Posterior cingulate gyrus (tissue), 11 donors: ENCODE measurements around the gene FAM163B.

Experiments
- DNase-seq, 10 donors: peaks; one replicate each; pipeline versions ENCODE4 v3.0.0 to v3.0.0-alpha.2; 2020 to 2021; ENCODE audit warnings: mixed read lengths in 3 of 10
- intact Hi-C: fragments of 100-400 bp; cut with DNase I; formaldehyde crosslinking; loops from one replicate; pipeline ENCODE4 v1.15.1; 2023

FAM163B gene

GRCh38 chr9:133536536-133536935 lies 72.7 kb downstream of the FAM163B start:
- DNase-seq, result peak in 1 of 10 donors; percentile 78
- intact Hi-C loops, result loop anchor here (10.0 kb wide), 1 partner anchor 178 kb away; no protein-coding TSS in a partner anchor

DNA sequence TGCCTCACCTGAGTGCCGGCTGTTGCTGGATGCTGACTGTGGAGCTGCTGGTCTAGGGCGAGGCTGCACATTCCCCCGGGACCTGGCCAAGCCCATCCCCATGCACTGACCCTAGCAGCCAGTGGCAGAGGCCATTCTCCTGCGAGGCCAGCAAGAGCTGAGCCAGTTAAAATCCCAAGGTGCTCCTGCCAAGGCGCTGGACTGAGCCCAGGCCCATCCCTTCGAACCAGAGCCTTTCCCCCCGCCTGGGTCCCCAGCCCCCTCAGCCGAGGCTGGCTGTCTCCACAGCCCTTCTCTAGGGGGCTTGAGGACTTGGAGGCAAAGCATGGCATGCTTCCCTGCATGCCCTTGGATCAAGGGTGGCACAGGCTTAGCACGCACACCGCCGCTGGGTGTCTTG lies 73.1 kb downstream of the FAM163B start:
- intact Hi-C loops, result loop anchor here (10.0 kb wide), 1 partner anchor 179 kb away; no protein-coding TSS in a partner anchor
- DNase-seq, result no peak

DNA sequence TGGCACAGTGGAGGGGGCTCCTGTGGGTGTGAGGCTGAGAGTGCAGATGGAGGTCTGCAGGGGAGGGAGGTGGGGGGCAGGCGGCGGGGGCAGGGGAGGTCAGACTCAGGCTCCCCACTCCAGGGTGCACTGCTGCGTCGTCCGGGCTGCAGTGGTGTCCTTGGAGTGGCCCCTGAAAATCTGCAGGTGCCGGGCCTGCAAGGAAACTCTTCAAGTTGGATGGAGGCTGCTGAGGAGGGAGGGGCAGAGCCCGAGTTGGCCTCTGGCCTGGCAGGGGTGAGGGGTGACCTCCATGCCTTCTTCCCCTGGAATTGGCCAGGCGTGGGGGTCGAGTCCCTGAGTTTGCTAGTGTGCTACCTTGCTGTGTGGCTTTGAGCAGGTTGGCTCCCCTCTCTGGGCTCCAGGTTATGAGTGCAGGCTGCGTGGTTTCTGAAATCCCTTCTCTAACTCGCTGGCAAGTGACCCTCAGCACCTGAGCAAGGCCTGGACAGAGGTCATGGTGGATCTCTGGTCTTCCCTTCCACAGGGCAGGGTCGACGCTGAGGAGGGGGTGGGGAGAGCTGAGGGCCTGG lies 73.8 kb downstream of the FAM163B start:
- intact Hi-C loops, result loop anchor here (10.0 kb wide), 1 partner anchor 179 kb away; no protein-coding TSS in a partner anchor
- no peak for DNase-seq

DNA sequence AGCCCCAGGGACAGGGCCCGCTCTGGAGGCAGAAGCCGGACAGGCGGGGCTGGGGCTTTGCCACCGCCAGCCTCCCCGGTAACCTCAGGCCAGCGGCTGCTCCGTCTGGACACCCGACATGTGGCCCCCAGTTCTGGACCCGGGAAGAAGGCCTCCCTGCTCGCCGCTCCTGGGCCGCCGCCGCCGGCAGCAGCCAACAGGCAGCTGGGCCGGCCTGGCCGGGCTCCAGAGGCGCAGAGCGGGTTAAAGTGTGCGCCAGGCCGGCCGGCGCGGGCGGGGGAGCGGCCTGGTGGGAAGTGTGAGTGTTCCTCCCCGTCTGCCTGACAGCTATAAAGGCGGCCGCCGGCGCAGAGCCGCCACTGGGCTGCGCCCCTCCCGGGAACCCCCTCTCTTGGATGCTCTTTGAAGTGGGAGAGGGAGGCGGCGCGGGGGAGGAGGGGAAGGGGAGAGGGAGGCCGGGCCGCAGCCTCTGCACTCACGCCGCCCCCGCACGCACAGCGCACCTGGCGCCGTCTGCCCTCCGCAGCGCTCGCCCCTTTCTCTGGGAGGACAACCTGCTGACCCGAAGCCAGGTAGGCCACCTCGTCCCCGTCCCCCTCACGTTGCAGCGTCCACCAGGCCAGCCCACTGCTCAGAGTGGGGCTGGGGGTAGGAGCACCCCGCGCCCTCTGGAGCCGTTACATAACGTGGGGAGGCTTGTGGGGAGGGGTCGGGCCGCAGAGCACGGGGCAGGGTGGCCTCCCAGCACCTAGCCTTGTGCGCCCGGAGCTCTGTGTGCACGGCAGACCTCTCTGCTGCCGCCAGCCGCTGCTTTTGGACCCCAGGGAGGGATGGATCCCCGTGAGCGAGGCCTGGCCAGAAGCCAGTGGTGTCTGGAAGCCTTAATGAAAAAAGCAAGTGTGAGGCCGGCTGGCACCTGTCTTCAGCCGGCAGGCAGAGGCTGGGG lies 74.6 kb downstream of the FAM163B start, which contains the start of gene ADAMTSL2:
TSS of gene ADAMTSL2 (plus strand) at position 359 of the 946 bp plus-strand sequence. CDS start 2,009 bp downstream, outside the sequence.
- peak; percentile 52 to 95 (median 70) for DNase-seq
- intact Hi-C loops, result loop anchor here (5.0 to 10.0 kb wide), 2 partner anchors 38 to 180 kb away; no protein-coding TSS in a partner anchor

DNA sequence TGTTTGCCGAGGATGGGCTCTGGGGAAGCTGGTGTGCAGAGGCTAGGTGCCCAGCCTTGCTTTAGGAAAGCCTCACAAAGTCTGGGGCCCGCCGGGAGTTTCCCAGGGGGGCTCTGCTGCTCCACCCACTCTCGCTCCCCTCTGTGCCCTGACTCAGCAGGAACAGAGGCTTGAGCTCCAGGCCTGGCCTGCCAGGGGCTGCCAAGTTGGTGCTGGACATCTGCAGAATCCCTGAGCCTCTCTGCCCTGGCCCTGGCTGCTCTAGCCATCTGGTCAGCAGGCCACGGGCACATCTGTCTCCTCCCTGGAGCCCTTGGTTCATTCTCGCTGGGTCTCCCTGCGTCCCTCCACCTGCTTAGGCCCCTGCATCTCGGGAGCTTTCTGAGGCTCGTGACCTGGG lies 75.3 kb downstream of the FAM163B start:
- intact Hi-C loops, result loop anchor here (5.0 to 10.0 kb wide), 2 partner anchors 38 to 181 kb away; no protein-coding TSS in a partner anchor
- peak in 2 of 10 donors; percentile 46 to 86 for DNase-seq

DNA sequence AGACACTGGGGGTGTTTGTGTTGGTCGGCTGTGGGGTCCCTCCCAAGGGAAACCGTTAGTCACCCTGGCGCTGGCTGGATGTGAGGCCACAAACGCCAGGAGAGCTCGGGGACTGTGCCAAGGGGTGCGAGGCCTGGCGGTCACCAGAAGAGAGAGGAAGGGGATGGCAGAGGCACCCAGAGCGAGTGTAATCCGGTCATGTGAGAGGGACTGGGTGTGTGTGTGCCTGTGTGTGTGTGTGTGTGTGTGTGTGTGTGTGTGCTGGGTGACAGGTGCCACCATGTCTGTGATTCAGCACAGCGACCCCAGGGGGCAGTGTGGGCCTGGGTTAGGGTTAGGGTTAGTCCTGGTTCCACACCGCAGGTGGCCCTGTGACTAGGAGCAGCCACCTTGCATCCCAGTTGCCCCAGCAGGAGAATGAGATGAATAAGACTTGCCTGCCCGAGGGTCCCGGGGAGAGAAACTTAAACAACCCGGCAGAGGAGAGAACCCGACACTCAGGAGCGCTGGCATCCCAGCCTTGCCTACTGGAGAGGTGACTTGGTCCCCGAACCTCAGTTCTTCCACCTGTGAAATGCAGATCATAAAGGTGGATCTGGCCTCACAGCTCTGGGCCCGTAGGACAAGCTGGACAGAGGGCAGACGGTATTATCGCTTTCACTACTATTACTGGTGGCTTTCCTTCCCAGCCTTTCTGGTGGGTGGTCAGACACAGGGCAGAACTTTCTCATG lies 76.1 kb downstream of the FAM163B start:
- peak in 8 of 10 donors; percentile 58 to 95 (median 70) for DNase-seq
- intact Hi-C loops, result loop anchor here (5.0 to 10.0 kb wide), 2 partner anchors 39 to 182 kb away; no protein-coding TSS in a partner anchor

GRCh38 chr9:133531293-133531692 lies 77.9 kb downstream of the FAM163B start:
- intact Hi-C loops, result loop anchor here (5.0 to 10.0 kb wide), 2 partner anchors 41 to 184 kb away; no protein-coding TSS in a partner anchor
- no peak for DNase-seq

- no peak for DNase-seq
- intact Hi-C loops, result loop anchor here (5.0 to 10.0 kb wide), 2 partner anchors 42 to 185 kb away; no protein-coding TSS in a partner anchor
Measured at GRCh38 chr9:133529874-133530273, 79.3 kb downstream of the FAM163B start.

DNA sequence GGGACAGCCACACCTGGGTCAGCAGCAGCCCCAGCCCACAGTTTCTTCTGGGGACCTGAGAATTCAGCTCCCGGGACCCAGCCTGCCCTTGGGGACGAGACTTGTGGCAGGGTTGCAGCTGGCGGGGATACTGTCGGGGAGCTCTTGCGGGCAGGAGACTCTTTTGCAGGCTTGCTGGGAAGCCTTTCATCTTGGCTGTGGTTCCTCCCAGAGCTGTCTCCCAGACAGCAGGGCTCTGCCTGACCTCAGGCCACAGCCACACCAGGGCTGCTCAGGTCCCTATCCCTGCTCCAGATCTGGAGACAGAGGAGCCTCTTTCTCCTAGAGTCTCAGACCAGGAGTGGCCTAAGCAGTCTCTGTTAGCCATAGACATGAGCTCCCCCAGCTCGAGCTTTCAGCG lies 79.7 kb downstream of the FAM163B start:
- intact Hi-C loops, result no loop called here

DNA sequence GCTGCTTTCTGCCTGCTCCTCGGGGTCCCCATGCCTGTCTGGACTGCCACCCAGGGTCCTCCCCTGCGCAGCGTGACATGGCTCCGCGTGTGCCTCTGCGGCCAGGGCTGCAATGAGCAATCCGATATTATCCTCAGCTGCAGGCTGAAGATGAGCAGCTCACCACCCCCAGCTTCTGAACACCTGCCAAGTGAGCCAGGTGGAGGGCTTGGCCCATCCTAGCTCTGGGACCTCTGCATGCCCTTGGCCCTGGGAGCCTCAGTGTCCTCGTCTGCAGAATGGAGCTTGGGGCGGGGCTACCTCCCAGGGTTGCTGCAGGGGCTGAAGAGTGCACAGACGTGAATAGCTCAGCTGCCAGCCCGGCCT lies 80.3 kb downstream of the FAM163B start:
- intact Hi-C loops, result no loop called here
- no peak for DNase-seq

More for the DNA sequence above, 79.7 kb downstream of the FAM163B start:
- DNase-seq, result no peak

DNA sequence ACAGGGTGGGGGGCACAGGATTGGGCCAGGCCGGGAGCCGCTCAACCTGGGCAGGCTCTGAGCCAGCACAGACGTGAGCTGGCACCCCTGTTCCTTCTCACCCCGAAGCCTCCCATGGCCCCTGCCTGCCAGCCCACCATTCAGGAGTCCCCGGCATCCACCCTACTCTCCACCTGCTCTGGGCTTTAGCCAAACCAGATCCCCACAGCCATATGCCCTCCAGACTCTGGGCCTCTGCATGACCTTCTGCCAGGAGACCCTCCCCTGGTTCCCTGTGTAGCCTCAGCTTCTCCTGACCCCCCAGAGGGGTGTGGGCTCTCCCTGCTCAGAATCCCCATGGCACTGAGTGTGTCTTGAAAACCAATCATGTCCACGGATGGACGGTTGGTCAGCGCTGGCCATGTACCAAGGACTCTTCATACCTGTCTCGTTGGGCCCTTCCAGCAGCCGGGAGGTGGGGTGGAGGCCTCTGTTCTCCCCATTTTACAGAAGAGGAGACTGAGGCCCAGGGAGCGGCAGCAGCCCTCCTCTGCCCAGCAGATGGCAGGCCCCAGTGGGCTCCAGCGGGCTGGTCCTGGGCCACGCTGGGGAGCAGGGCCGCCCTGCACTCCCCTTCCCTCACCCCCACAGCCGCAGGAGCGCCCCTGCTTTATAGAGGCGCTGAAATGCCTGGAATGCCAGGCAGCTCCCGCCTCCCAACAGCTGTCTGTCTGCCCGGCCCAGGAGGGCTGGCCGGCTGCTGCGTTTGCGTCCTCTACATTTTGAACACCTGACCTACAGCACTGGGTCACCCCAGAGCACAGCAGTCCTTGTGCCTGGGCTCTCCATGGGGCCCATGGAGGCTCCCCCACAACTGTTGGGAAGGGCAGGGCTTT lies 81.0 kb downstream of the FAM163B start:
- DNase-seq, result no peak
- intact Hi-C loops, result no loop called here

DNA sequence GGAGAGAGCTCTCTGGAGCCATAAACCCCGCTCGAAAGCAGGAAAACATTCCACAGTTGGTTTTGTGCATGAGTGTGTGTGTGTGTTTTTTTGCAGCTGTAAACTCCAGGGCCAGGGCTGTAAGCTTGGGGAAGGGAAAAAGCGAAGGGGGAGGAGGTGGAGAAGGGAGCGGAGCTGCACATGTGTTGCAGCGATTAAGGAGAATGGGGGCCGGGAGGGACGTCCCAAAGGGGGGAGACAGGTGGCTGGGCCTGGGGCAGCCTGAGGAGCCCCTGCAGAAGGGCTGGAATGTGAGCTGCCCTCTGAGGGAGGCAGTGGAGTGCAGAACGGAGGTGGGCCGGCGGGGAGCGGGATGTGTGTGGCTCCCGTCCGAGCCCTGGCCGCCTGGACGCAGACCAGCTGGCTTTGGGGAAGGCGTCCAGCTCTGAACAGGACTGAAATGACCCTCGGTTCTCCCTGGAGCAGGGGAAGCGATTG lies 81.7 kb downstream of the FAM163B start:
- DNase-seq, result peak in 3 of 10 donors; percentile 54 to 68 (median 55)
- intact Hi-C loops, result no loop called here
